ENCODE results near the gene PQBP1. TPM values are rescaled to one million over a fixed set of nuclear protein-coding genes. Genes with fewer than 3 reads are reported as not detected.

The PQBP1 gene
- total and polyA plus RNA-seq, 2 of the 13 experiments (the other 11 are each of a cell fraction or from before 2014, with no cell fraction given), result 58.1 to 80.9 TPM

GRCh38 chrX:48948589-48948988, 50.9 kb downstream of the PQBP1 start:
- no TSS peak for BruUV-seq (replicated peaks)
- WGBS (ENCODE audit: low lambda C conversion rate), result no CpG with 5 or more reads among the region's 1 CpG
- Histone ChIP-seq H4K20me1 (ENCODE audit: insufficient read depth, low read length) (peaks cover 4% of the 10 kb centered on the region; the same call in 1 of the 2 replicates), H3K36me3 (replicated peaks in 1 of 2; ENCODE audit: control insufficient read depth in 1 of 2, insufficient read depth in 2 of 2, low read length in 2 of 2) (no peaks in the 10 kb centered on the region), H3K79me2 (ENCODE audit: insufficient read depth, low read length) (peaks cover 32% of the 10 kb centered on the region), H3K4me1 (ENCODE audit: insufficient read depth, low read length) (peaks cover 15% of the 10 kb centered on the region), H2AFZ (ENCODE audit: low read length) (no peak overlapping the region), H3K4me3 (replicated peaks in 1 of 3; ENCODE audit: insufficient read depth in 1 of 3, low read depth in 2 of 3, low read length in 3 of 3) (no peak overlapping the region), H3K9me3 (ENCODE audit: low read length) (no peaks in the 10 kb centered on the region), H3K27me3 (ENCODE audit: control insufficient read depth in 1 of 2, insufficient read depth in 2 of 2, low read length in 2 of 2) (no peaks in the 10 kb centered on the region), H3K9ac (ENCODE audit: insufficient read depth, low read depth, low read length) (no peak overlapping the region), H3K4me2 (ENCODE audit: low read depth, low read length) (no peak overlapping the region), H3K27ac (ENCODE audit: extremely low read length, insufficient read depth, low read length) (no peak overlapping the region)
- ATAC-seq (no peak), DNase-seq (ENCODE audit: low spot score) (no peak), FAIRE-seq (no peak)
- in situ Hi-C loops (cut with HindIII; ENCODE audit: extremely low pct_ligation_motif_present, low pct_unique_long_range_greater_than_20kb), result no loop called here
- POLR2A ChIA-PET, result no interaction called here
- CTCF ChIA-PET (ENCODE audit: low intra/inter-chr PET ratio, low total read pairs), result no interaction called here
- intact Hi-C loops (cut with micrococcal nuclease; ENCODE audit: unreplicated experiment), result loop anchor here (5.0 kb wide), 1 partner anchor 186 kb away; the partner anchor contains the start of gene GLOD5
- TF ChIP-seq HNF4A (CRISPR knock-in tag; IDR thresholded peaks at IDR 0.05) (no peak), ZNF704 (CRISPR knock-in tag; IDR thresholded peaks at IDR 0.05; ENCODE audit: borderline replicate concordance) (no peak), MEF2D (CRISPR knock-in tag; IDR thresholded peaks at IDR 0.05) (no peak), BCLAF1 (IDR thresholded peaks at IDR 0.05) (no peak), ZMAT3 (CRISPR knock-in tag; conservative IDR thresholded peaks at IDR 0.05) (no peak), NFRKB (IDR thresholded peaks at IDR 0.05) (no peak), MXI1 (IDR thresholded peaks at IDR 0.05; ENCODE audit: borderline replicate concordance, low read depth, low read length) (no peak), ZNF878 (CRISPR knock-in tag; IDR thresholded peaks at IDR 0.05) (no peak), TGIF2 (CRISPR knock-in tag; IDR thresholded peaks at IDR 0.05) (no peak), SMC3 (IDR thresholded peaks at IDR 0.05; ENCODE audit: low read length) (no peak), HMGXB4 (CRISPR knock-in tag; IDR thresholded peaks at IDR 0.05; ENCODE audit: borderline replicate concordance in 1 of 2, low read depth in 1 of 2) (no peak), ZNF253 (CRISPR knock-in tag; IDR thresholded peaks at IDR 0.05; ENCODE audit: borderline replicate concordance) (no peak), ZNF468 (CRISPR knock-in tag; IDR thresholded peaks at IDR 0.05) (no peak), ZSCAN9 (CRISPR knock-in tag; IDR thresholded peaks at IDR 0.05; ENCODE audit: borderline replicate concordance) (no peak), THYN1 (CRISPR knock-in tag; IDR thresholded peaks at IDR 0.05; ENCODE audit: borderline replicate concordance, low read depth) (no peak), ARID4A (CRISPR knock-in tag; IDR thresholded peaks at IDR 0.05; ENCODE audit: borderline replicate concordance) (no peak)
